SU-DHL-6 (cell line): ENCODE data around the gene FSTL4.

Experiments
- CTCF ChIP-seq: fragments of 200-600 bp; sonication (generic); IDR thresholded peaks from one replicate; pipeline ENCODE4 v1.5.1; 2017; ENCODE audit warnings: antibody characterized with exemption, mild to moderate bottlenecking, low read length, moderate library complexity; ENCODE audit not compliant: insufficient read depth, poor library complexity, severe bottlenecking
- EZH2phosphoT487 ChIP-seq: fragments of 200-600 bp; sonication (generic), shearing (Covaris generic); conservative IDR thresholded peaks from 2 replicates; pipeline ENCODE4 v1.6.1; 2018; ENCODE audit warnings: mild to moderate bottlenecking, antibody characterized with exemption, low read length, moderate library complexity, mixed read lengths

- TF ChIP-seq CTCF (no peak), EZH2phosphoT487 (no peak)
Measured at GRCh38 chr5:133451926-133452325, 160.4 kb downstream of the FSTL4 start.
